IMR-90 (cell line): Measurements from ENCODE around the gene HOXA2. TPM values are rescaled to one million over a fixed set of nuclear protein-coding genes. Genes with fewer than 3 reads are reported as not detected.

Experiments used
- ATAC-seq: fragments of 200-7000 bp; cut with Tn5 transposase; 2 replicates; pipeline ENCODE4 v1.9.1; 2020; ENCODE audit warnings: low read depth, mild to moderate bottlenecking, moderate library complexity
- BruUV-seq: library from RNA; stranded (reverse); fragments of 400-500 nt; replicated peaks from 2 replicates; lab custom pipeline; 2021; lab: Mats Ljungman, UMichigan
- CTCF ChIA-PET: fragments of 300-600 bp; formaldehyde crosslinking; extraction: SDS; loops from one replicate; lab custom pipeline; 2021; ENCODE audit warnings: antibody characterized with exemption; lab: Yijun Ruan, JAX
- POLR2A ChIA-PET: fragments of 300-600 bp; sonication (Branson Sonifier 250); formaldehyde crosslinking; loops from one replicate; lab custom pipeline; 2022; ENCODE audit warnings: antibody characterized with exemption; ENCODE audit not compliant: unreplicated experiment; lab: Charles Lee
- DNase-seq: peaks from one replicate; pipeline ENCODE4 v3.0.0; 2013
- H2AFZ ChIP-seq: replicated peaks from 2 replicates; pipeline ENCODE3; 2013; ENCODE audit warnings: low read length, mild to moderate bottlenecking; ENCODE audit not compliant: poor library complexity
- H2AK5ac ChIP-seq: 2 replicates; pipeline ENCODE4 v1.6.1; 2013; ENCODE audit warnings: low read depth, low read length, inconsistent platforms
- H2AK9ac ChIP-seq: replicated peaks from 2 replicates; pipeline ENCODE3; 2013; ENCODE audit warnings: mild to moderate bottlenecking, low read depth, low read length, moderate library complexity; ENCODE audit not compliant: poor library complexity
- H2BK120ac ChIP-seq: 2 replicates; pipeline ENCODE4 v1.6.1; 2013; ENCODE audit warnings: low read depth, low read length, inconsistent platforms
- H2BK15ac ChIP-seq: 3 replicates; pipeline ENCODE4 v1.6.1; 2013; ENCODE audit warnings: low read depth, low read length, inconsistent platforms
- H2BK20ac ChIP-seq: 2 replicates; pipeline ENCODE4 v1.6.1; 2013; ENCODE audit warnings: low read depth, mild to moderate bottlenecking, inconsistent platforms, low read length, moderate library complexity
- H2BK5ac ChIP-seq: 2 replicates; pipeline ENCODE4 v1.6.1; 2013; ENCODE audit warnings: mild to moderate bottlenecking, low read depth, low read length, inconsistent platforms; ENCODE audit not compliant: poor library complexity, severe bottlenecking
- H3K14ac ChIP-seq: replicated peaks from 2 replicates; pipeline ENCODE4 v1.6.1; 2013; ENCODE audit warnings: low read depth, low read length, inconsistent platforms
- H3K18ac ChIP-seq: 2 replicates; pipeline ENCODE4 v1.6.1; 2013; ENCODE audit warnings: low read depth, low read length, control low read depth
- H3K23ac ChIP-seq: 2 replicates; pipeline ENCODE4 v1.6.1; 2013; ENCODE audit warnings: low read depth, low read length, inconsistent platforms
- H3K27ac ChIP-seq: 2 replicates; pipeline ENCODE4 v1.5.1; 2013; ENCODE audit warnings: mild to moderate bottlenecking, control low read depth, low read length; ENCODE audit not compliant: insufficient read depth
- H3K27me3 ChIP-seq: 2 replicates; pipeline ENCODE4 v1.6.1; 2013; ENCODE audit warnings: low read length; ENCODE audit not compliant: control insufficient read depth, insufficient read depth
- H3K36me3 ChIP-seq: 2 replicates; pipeline ENCODE4 v1.6.1; 2013; ENCODE audit warnings: low read length, mixed read lengths; ENCODE audit not compliant: control insufficient read depth, insufficient read depth
- H3K4ac ChIP-seq: 2 replicates; pipeline ENCODE4 v1.6.1; 2013; ENCODE audit warnings: low read depth, low read length, inconsistent platforms
- H3K4me1 ChIP-seq: 2 replicates; pipeline ENCODE4 v1.6.1; 2013; ENCODE audit warnings: low read length, mixed read lengths; ENCODE audit not compliant: control insufficient read depth, insufficient read depth
- H3K4me2 ChIP-seq: 2 replicates; pipeline ENCODE4 v1.6.1; 2013; ENCODE audit warnings: low read depth, mild to moderate bottlenecking, control low read depth, low read length, moderate library complexity
- H3K4me3 ChIP-seq: 2 replicates; pipeline ENCODE4 v1.5.1; 2013; ENCODE audit warnings: low read depth, mild to moderate bottlenecking, control low read depth, low read length, moderate library complexity; ENCODE audit not compliant: insufficient read depth
- H3K56ac ChIP-seq: 2 replicates; pipeline ENCODE4 v1.6.1; 2013; ENCODE audit warnings: low read length, inconsistent platforms; ENCODE audit not compliant: insufficient read depth; ENCODE audit errors: extremely low read depth
- H3K79me1 ChIP-seq, 2 experiments: 2 replicates each; pipeline ENCODE4 v1.6.1; 2013; ENCODE audit warnings: low read length in 2 of 2, inconsistent platforms in 1 of 2, low read depth in 1 of 2
- H3K9ac ChIP-seq: 2 replicates; pipeline ENCODE4 v1.6.1; 2013; ENCODE audit warnings: low read depth, low read length, control low read depth
- H3K9me1 ChIP-seq: 2 replicates; pipeline ENCODE4 v1.6.1; 2013; ENCODE audit warnings: low read length, inconsistent platforms; ENCODE audit not compliant: insufficient read depth
- H3K9me3 ChIP-seq: 2 replicates; pipeline ENCODE4 v1.6.1; 2013; ENCODE audit warnings: low read length; ENCODE audit not compliant: control insufficient read depth, insufficient read depth
- H4K20me1 ChIP-seq: 2 replicates; pipeline ENCODE4 v1.6.1; 2013; ENCODE audit warnings: low read length, inconsistent platforms; ENCODE audit not compliant: insufficient read depth
- H4K5ac ChIP-seq: 2 replicates; pipeline ENCODE4 v1.6.1; 2013; ENCODE audit warnings: mild to moderate bottlenecking, low read depth, low read length, control low read depth
- H4K8ac ChIP-seq, 2 experiments: 2 replicates each; pipeline ENCODE4 v1.6.1; 2013; ENCODE audit warnings: low read depth in 2 of 2, low read length in 2 of 2, control low read depth in 1 of 2, inconsistent platforms in 1 of 2
- H4K91ac ChIP-seq: 2 replicates; pipeline ENCODE4 v1.6.1; 2013; ENCODE audit warnings: low read depth, low read length, inconsistent platforms; ENCODE audit not compliant: insufficient read depth
- BHLHE40 ChIP-seq: fragments of 150-350 bp; IDR thresholded peaks from 2 replicates; pipeline ENCODE4 v1.6.1; 2016; ENCODE audit warnings: mild to moderate bottlenecking, low read depth, low read length
- CEBPB ChIP-seq: IDR thresholded peaks from 2 replicates; pipeline ENCODE4 v1.6.1; 2012; ENCODE audit warnings: low read depth, low read length, improper control_type of control experiment
- CHD1 ChIP-seq: IDR thresholded peaks from 2 replicates; pipeline ENCODE4 v1.6.1; 2012; ENCODE audit warnings: low read depth, low read length, improper control_type of control experiment
- FOS ChIP-seq: fragments of 150-350 bp; IDR thresholded peaks from 2 replicates; pipeline ENCODE4 v1.6.1; 2016; ENCODE audit warnings: low read depth, low read length
- MAFK ChIP-seq: IDR thresholded peaks from 2 replicates; pipeline ENCODE4 v1.6.1; 2012; ENCODE audit warnings: low read depth, low read length, improper control_type of control experiment
- MAZ ChIP-seq: IDR thresholded peaks from 2 replicates; pipeline ENCODE4 v1.6.1; 2012; ENCODE audit warnings: low read depth, mild to moderate bottlenecking, low read length, improper control_type of control experiment, moderate library complexity, borderline replicate concordance
- MXI1 ChIP-seq: IDR thresholded peaks from 2 replicates; pipeline ENCODE4 v1.6.1; 2012; ENCODE audit warnings: low read depth, mild to moderate bottlenecking, low read length, moderate library complexity, borderline replicate concordance
- NFE2L2 ChIP-seq: fragments of 150-350 bp; IDR thresholded peaks from 2 replicates; pipeline ENCODE4 v1.6.1; 2016; ENCODE audit warnings: low read depth, mild to moderate bottlenecking, low read length
- POLR2A ChIP-seq: IDR thresholded peaks from 2 replicates; pipeline ENCODE4 v1.6.1; 2012; ENCODE audit warnings: mild to moderate bottlenecking, low read depth, low read length
- RAD21 ChIP-seq: IDR thresholded peaks from 2 replicates; pipeline ENCODE4 v1.6.1; 2012; ENCODE audit warnings: low read length, improper control_type of control experiment
- RCOR1 ChIP-seq: IDR thresholded peaks from 2 replicates; pipeline ENCODE4 v1.6.1; 2012; ENCODE audit warnings: mild to moderate bottlenecking, low read length, improper control_type of control experiment; ENCODE audit not compliant: insufficient replicate concordance
- RFX5 ChIP-seq: IDR thresholded peaks from 2 replicates; pipeline ENCODE4 v1.8.0; 2012; ENCODE audit warnings: low read depth, mild to moderate bottlenecking, low read length, moderate library complexity
- SMC3 ChIP-seq: fragments of 150-350 bp; IDR thresholded peaks from 2 replicates; pipeline ENCODE4 v1.6.1; 2016; ENCODE audit warnings: low read depth, mild to moderate bottlenecking, antibody characterized with exemption, low read length, moderate library complexity
- WGBS, 2 experiments: methylation state at CpG; one replicate each; pipeline versions ENCODE4 v1.1.5 to v1.1.7; 2013; ENCODE audit warnings: missing lambda C conversion rate in 2 of 2; ENCODE audit not compliant: insufficient read length in 1 of 2; ENCODE audit errors: extremely low coverage in 2 of 2; 5-methylcytosine and 5-hydroxymethylcytosine counted together
- dilution Hi-C: fragments of 300-500 bp; cut with HindIII; formaldehyde crosslinking; loops from one replicate; pipeline ENCODE4 v1.14.3; 2018; ENCODE audit warnings: low sequenced_read_pairs; ENCODE audit not compliant: unreplicated experiment
- in situ Hi-C: fragments of 300-500 bp; cut with MboI; formaldehyde crosslinking; loops from 3 replicates; pipeline ENCODE4 v1.14.3; 2019; ENCODE audit warnings: low sequenced_read_pairs, inconsistent platforms, mixed read lengths
- intact Hi-C: fragments of 100-400 bp; cut with micrococcal nuclease; formaldehyde crosslinking; loops from 2 replicates; pipeline ENCODE4 v1.10.0; 2022
- polyA plus RNA-seq, 3 experiments: library from polyadenylated mRNA; depleted of rRNA; stranded (reverse); fragments of >200 nt; gene quantifications; 2 replicates each; pipeline ENCODE4 v1.2.3, GENCODE V29; 2012; ENCODE audit warnings: low replicate concordance in 1 of 3
- total RNA-seq: library from RNA; depleted of rRNA; stranded (reverse); fragments of >200 nt; gene quantifications from 2 replicates; pipeline ENCODE4 v1.2.3, GENCODE V29; 2012
- TF ChIP-seq, protein P1 (sequence below): conservative IDR thresholded peaks from 2 replicates; pipeline ENCODE4 v1.5.1; 2012; ENCODE audit warnings: mild to moderate bottlenecking, low read depth, low read length, improper control_type of control experiment
- TF ChIP-seq, protein P2 (sequence below): fragments of 150-350 bp; IDR thresholded peaks from 2 replicates; pipeline ENCODE4 v1.6.1; 2016; ENCODE audit warnings: low read depth, mild to moderate bottlenecking, low read length, moderate library complexity, borderline replicate concordance
- TF ChIP-seq, protein P3 (sequence below): fragments of 150-350 bp; IDR thresholded peaks from 2 replicates; pipeline ENCODE4 v1.6.1; 2017; ENCODE audit warnings: mild to moderate bottlenecking, antibody characterized with exemption, low read length, low read depth

HOXA2 gene
- total and polyA plus RNA-seq, 2 of the 4 experiments (the other 2 are of a cell fraction) = 1.6 to 3.9 TPM

DNA sequence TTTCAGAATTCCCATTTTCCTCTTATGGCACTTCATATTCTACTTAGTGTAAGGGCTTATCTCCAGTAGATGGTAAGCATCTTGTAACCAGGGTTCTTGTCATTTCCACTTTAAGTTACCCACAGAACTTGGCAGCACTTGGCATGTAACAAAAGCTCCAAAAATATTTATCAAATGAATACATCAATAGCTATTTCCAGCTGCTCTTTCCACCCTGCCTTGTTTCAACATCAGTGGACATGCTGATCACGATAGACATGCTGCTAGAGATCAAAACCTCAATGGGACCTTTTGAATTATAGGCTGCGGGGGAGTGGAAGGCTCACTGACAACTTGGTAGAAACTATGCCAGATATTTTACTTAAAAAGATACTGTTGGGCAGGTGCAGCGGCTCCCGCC is 39.5 kb downstream of the HOXA2 start:
- in situ Hi-C loops (no loop called here), dilution Hi-C loops (no loop called here), intact Hi-C loops (no loop called here)
- H2AK9ac ChIP-seq = no peak overlapping the region
- H2AK5ac ChIP-seq = no peak overlapping the region
- 90% methylated on average over 4 of the region's 4 CpGs; no CpG with 5 or more reads in 1 of the 2 experiments for whole genome bisulfite sequencing, 2 experiments
- no peak overlapping the region for H3K56ac ChIP-seq
- ATAC-seq (no peak), DNase-seq (no peak)
- TF ChIP-seq, protein P1, sequence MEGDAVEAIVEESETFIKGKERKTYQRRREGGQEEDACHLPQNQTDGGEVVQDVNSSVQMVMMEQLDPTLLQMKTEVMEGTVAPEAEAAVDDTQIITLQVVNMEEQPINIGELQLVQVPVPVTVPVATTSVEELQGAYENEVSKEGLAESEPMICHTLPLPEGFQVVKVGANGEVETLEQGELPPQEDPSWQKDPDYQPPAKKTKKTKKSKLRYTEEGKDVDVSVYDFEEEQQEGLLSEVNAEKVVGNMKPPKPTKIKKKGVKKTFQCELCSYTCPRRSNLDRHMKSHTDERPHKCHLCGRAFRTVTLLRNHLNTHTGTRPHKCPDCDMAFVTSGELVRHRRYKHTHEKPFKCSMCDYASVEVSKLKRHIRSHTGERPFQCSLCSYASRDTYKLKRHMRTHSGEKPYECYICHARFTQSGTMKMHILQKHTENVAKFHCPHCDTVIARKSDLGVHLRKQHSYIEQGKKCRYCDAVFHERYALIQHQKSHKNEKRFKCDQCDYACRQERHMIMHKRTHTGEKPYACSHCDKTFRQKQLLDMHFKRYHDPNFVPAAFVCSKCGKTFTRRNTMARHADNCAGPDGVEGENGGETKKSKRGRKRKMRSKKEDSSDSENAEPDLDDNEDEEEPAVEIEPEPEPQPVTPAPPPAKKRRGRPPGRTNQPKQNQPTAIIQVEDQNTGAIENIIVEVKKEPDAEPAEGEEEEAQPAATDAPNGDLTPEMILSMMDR = no peak
- TF ChIP-seq, protein P2, sequence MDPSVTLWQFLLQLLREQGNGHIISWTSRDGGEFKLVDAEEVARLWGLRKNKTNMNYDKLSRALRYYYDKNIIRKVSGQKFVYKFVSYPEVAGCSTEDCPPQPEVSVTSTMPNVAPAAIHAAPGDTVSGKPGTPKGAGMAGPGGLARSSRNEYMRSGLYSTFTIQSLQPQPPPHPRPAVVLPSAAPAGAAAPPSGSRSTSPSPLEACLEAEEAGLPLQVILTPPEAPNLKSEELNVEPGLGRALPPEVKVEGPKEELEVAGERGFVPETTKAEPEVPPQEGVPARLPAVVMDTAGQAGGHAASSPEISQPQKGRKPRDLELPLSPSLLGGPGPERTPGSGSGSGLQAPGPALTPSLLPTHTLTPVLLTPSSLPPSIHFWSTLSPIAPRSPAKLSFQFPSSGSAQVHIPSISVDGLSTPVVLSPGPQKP = no peak
- TF ChIP-seq FOS (no peak), POLR2A (no peak), RFX5 (no peak), MXI1 (no peak), MAFK (no peak), RAD21 (no peak), CHD1 (no peak), RCOR1 (no peak), CEBPB (no peak), MAZ (no peak), BHLHE40 (no peak), SMC3 (no peak), NFE2L2 (no peak)
- TF ChIP-seq, protein P3, sequence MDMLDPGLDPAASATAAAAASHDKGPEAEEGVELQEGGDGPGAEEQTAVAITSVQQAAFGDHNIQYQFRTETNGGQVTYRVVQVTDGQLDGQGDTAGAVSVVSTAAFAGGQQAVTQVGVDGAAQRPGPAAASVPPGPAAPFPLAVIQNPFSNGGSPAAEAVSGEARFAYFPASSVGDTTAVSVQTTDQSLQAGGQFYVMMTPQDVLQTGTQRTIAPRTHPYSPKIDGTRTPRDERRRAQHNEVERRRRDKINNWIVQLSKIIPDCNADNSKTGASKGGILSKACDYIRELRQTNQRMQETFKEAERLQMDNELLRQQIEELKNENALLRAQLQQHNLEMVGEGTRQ = no peak
- H3K4me2 ChIP-seq = no peak overlapping the region
- no peak overlapping the region for H4K91ac ChIP-seq
- CTCF ChIA-PET = no interaction called here
- H2BK15ac ChIP-seq = no peak overlapping the region
- no peak overlapping the region for H3K27ac ChIP-seq
- H2BK120ac ChIP-seq = no peak overlapping the region
- no peaks in the 10 kb centered on the region for H3K79me1 ChIP-seq
- H3K4me1 ChIP-seq = 0 out of 2 replicates have a peak, but pooled peaks cover 1% of the 10 kb centered on the region
- no peak overlapping the region for H3K9ac ChIP-seq
- POLR2A ChIA-PET = no interaction called here
- H3K4ac ChIP-seq = no peak overlapping the region
- no peaks in the 10 kb centered on the region for H3K9me1 ChIP-seq
- no peak overlapping the region for H3K18ac ChIP-seq
- no peak overlapping the region for H4K5ac ChIP-seq
- H3K23ac ChIP-seq = no peak overlapping the region
- H3K14ac ChIP-seq = no peak overlapping the region
- no peaks in the 10 kb centered on the region for H3K36me3 ChIP-seq
- no peaks in the 10 kb centered on the region; the same call in 1 of the 2 replicates for H3K27me3 ChIP-seq
- H2BK5ac ChIP-seq = no peak overlapping the region
- no peak overlapping the region for H3K4me3 ChIP-seq
- no peak overlapping the region for H4K8ac ChIP-seq
- no peaks in the 10 kb centered on the region for H4K20me1 ChIP-seq
- BruUV-seq = no TSS peak
- H3K9me3 ChIP-seq = no peaks in the 10 kb centered on the region
- no peak overlapping the region for H2AFZ ChIP-seq
- no peak overlapping the region for H2BK20ac ChIP-seq
